ENCODE results near the gene UTP4.

The UTP4 gene

DNA sequence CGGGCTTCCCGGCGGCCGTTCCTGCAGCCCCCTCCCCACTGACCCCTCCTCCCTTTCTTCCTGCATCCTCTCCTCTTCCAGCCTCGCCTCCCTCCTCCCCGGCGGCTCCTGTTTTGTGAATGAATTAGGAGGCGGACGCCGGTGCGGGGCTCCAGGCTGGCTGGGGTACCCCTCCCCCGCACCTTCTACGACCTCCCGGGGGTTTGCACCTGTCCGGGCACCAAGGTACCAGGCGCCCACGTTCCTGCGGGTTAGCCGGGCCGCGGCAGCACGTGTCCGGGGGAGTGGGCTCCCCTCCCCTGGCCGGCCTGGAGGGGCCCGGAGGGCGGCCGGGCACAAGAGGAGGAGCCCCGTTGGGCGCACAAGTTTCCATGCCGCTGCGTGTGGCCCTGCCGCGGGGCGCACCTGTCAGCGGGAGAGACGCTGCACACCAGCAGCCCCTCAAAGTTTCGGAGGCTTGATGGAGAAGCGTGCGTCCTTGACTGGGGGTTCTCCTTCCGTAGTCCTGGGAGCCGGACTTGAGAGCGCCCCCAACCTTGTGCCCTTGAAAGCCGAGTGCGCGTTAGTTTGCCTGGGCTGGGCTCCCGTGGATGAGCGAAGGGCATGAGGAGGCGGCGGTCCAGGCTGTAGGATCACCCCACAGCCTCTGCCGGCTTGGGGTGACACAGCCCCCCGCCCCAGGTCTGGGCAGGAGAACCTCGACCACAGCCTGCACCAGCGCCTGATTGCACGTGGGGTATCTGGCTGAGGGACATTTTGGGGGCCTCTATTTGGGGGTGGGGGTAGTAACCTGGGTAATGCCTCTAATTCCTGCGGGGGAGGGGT lies 25.7 kb upstream of the UTP4 start:
- Histone ChIP-seq H3K27me3 (ENCODE audit: control insufficient read depth, low read length) (peaks cover 39% of the 10 kb centered on the region), H3K27ac (ENCODE audit: low read depth, low read length) (no peak overlapping the region), H3F3A (ENCODE audit: control insufficient read depth, insufficient read depth) (no peaks in the 10 kb centered on the region), H3K4me2 (ENCODE audit: low read length) (peak overlapping the region; percentile 55), H3K9me3 (ENCODE audit: control insufficient read depth, insufficient read depth, low read length) (no peaks in the 10 kb centered on the region), H3K79me2 (ENCODE audit: control insufficient read depth, low read length) (no peaks in the 10 kb centered on the region), H4K20me1 (ENCODE audit: control insufficient read depth, insufficient read depth, low read depth, low read length) (no peaks in the 10 kb centered on the region), H3K36me3 (ENCODE audit: control insufficient read depth, low read length) (no peaks in the 10 kb centered on the region), H3K4me3 (ENCODE audit: low read length) (peak overlapping the region; percentile 49), H3K4me1 (ENCODE audit: control insufficient read depth, low read length) (peaks cover 27% of the 10 kb centered on the region), H3K9me2 (replicated peaks; ENCODE audit: control insufficient read depth, low read length) (no peaks in the 10 kb centered on the region)
- TF ChIP-seq CTCF (IDR thresholded peaks at IDR 0.05; ENCODE audit: low read depth, low read length, poor library complexity, severe bottlenecking) (no peak), EZH2phosphoT487 (IDR thresholded peaks at IDR 0.05; ENCODE audit: borderline replicate concordance, low read length) (peak; percentile 75)

DNA sequence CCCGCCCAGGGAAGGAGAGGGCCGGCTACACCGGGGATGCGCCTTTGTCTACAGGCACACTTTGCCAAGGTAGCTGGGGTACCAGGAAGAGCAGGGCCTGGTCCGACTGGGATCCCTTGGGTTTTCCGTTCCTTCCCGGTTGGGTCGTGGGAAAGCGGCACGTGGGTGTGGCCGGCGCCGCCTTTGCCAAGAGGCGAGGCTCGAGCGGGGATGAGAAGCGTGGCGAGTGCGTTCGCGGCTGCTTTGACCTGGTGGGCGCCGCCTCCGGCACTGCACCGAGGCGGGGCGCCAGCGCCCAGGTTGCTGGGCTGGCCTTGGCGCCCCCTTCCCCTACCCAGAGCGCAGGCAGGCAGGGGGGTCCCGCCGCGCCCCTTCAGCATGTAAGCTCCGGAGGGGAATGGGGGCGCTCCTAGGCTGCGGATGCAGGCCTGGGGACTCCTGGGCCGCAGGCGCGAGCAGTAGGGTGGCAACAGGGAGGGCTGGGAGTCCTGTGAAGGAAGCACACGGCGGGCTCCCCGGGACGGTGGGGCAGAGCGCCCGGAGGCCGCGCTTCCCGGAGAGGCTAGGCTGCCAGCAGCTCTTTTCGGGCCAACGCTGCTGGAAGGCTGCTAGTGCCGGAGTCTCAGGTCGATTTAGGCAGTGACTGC lies 25.0 kb upstream of the UTP4 start:
- Histone ChIP-seq H3K27me3 (ENCODE audit: control insufficient read depth, low read length) (peaks cover 35% of the 10 kb centered on the region), H3K4me2 (ENCODE audit: low read length) (peak overlapping the region; percentile 55), H3K36me3 (ENCODE audit: control insufficient read depth, low read length) (no peaks in the 10 kb centered on the region), H4K20me1 (ENCODE audit: control insufficient read depth, insufficient read depth, low read depth, low read length) (peaks cover 6% of the 10 kb centered on the region; the same call in 1 of the 2 replicates), H3K4me1 (ENCODE audit: control insufficient read depth, low read length) (peaks cover 27% of the 10 kb centered on the region), H3K79me2 (ENCODE audit: control insufficient read depth, low read length) (no peaks in the 10 kb centered on the region), H3K9me3 (ENCODE audit: control insufficient read depth, insufficient read depth, low read length) (no peaks in the 10 kb centered on the region), H3K27ac (ENCODE audit: low read depth, low read length) (no peak overlapping the region), H3K9me2 (replicated peaks; ENCODE audit: control insufficient read depth, low read length) (no peaks in the 10 kb centered on the region), H3K4me3 (ENCODE audit: low read length) (peak overlapping the region; percentile 49; the same call in 1 of the 2 replicates), H3F3A (ENCODE audit: control insufficient read depth, insufficient read depth) (no peaks in the 10 kb centered on the region)
- TF ChIP-seq CTCF (IDR thresholded peaks at IDR 0.05; ENCODE audit: low read depth, low read length, poor library complexity, severe bottlenecking): no peak
- 0 out of 2 replicates have a peak, but pooled peaks have one; percentile 36 for TF ChIP-seq EZH2phosphoT487 (IDR thresholded peaks at IDR 0.05; ENCODE audit: borderline replicate concordance, low read length)

DNA sequence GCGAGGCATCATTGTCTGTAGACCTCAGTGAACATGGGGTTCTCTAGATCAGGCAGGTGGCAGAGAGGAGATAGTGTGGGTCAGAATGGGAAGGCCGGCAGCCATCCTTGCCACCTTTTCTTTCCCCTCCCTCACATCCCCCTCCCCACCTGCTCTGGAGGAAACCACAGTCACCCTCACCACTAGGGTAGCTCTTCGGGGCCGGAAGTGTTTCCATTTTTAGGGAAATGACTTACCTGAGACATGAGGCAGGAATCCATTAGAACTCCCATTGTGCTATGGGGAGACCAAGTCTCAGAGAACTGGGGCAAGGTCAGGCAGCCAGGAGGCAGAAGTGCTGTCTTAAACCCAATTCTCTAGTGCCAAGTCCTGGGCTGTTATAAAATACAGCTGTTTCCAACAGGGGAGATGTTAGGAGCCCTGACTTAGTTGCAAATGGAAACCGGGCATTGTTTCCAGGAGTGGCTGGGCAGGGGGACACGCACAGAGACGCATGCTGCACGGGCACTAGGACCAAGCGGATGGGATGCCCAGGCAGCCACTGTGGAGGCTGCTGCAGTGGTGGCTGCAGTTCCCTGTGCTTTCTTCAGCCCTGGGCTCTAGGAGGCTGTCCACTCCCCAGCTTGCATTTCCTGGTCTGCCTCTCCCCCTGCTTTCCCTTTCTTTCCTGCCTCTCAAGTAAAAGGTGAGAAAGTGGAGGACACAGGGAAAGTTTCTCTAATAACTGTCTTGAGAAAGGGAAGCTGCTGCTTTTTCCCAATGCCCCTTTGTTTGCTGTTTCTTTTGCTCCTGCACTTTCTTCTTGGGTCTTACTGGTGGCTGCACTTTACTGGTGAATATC lies 24.2 kb upstream of the UTP4 start:
- Histone ChIP-seq H4K20me1 (ENCODE audit: control insufficient read depth, insufficient read depth, low read depth, low read length) (peaks cover 7% of the 10 kb centered on the region; the same call in 1 of the 2 replicates), H3K36me3 (ENCODE audit: control insufficient read depth, low read length) (no peaks in the 10 kb centered on the region), H3K9me3 (ENCODE audit: control insufficient read depth, insufficient read depth, low read length) (no peaks in the 10 kb centered on the region), H3K4me1 (ENCODE audit: control insufficient read depth, low read length) (peaks cover 27% of the 10 kb centered on the region), H3F3A (ENCODE audit: control insufficient read depth, insufficient read depth) (no peaks in the 10 kb centered on the region), H3K27me3 (ENCODE audit: control insufficient read depth, low read length) (peaks cover 29% of the 10 kb centered on the region), H3K9me2 (replicated peaks; ENCODE audit: control insufficient read depth, low read length) (no peaks in the 10 kb centered on the region), H3K4me3 (ENCODE audit: low read length) (no peak overlapping the region), H3K4me2 (ENCODE audit: low read length) (no peak overlapping the region), H3K27ac (ENCODE audit: low read depth, low read length) (no peak overlapping the region), H3K79me2 (ENCODE audit: control insufficient read depth, low read length) (no peaks in the 10 kb centered on the region)
- TF ChIP-seq EZH2phosphoT487 (IDR thresholded peaks at IDR 0.05; ENCODE audit: borderline replicate concordance, low read length) (0 out of 2 replicates have a peak, but pooled peaks have one; percentile 27), CTCF (IDR thresholded peaks at IDR 0.05; ENCODE audit: low read depth, low read length, poor library complexity, severe bottlenecking) (no peak)
